B cell (primary cell): ENCODE measurements around the gene SYN1. TPM values are rescaled to one million over a fixed set of nuclear protein-coding genes. Genes with fewer than 3 reads are reported as not detected.

Source experiments
- ATAC-seq: fragments of 200-7000 bp; cut with Tn5 transposase; one replicate; pipeline ENCODE4 v1.10.0; 2021; ENCODE audit warnings: low read depth, mild to moderate bottlenecking, moderate number of reproducible peaks, moderate library complexity
- CTCF ChIA-PET: fragments of 350-600 bp; sonication (Branson Sonifier 250); formaldehyde crosslinking; loops from one replicate; lab custom pipeline; 2021; ENCODE audit warnings: antibody characterized with exemption, inconsistent platforms; lab: Charles Lee
- POLR2A ChIA-PET: fragments of 350-600 bp; sonication (Branson Sonifier 250); formaldehyde crosslinking; loops from one replicate; lab custom pipeline; 2021; ENCODE audit warnings: antibody characterized with exemption; lab: Charles Lee
- DNase-seq: peaks from one replicate; pipeline ENCODE4 v3.0.0; 2013
- H2AFZ ChIP-seq: 2 replicates; pipeline ENCODE4 v1.6.1; 2012; ENCODE audit warnings: mild to moderate bottlenecking, low read depth, low read length; ENCODE audit not compliant: insufficient read depth, poor library complexity, severe bottlenecking
- H3K27ac ChIP-seq, 2 donors: 1 replicate in 1 of 2; 2 replicates in 1 of 2; pipeline ENCODE4 v1.5.1; 2012 to 2013; ENCODE audit warnings: low read length in 2 of 2, mild to moderate bottlenecking in 2 of 2, moderate library complexity in 1 of 2
- H3K27me3 ChIP-seq, 4 experiments: fragments of 200-600 bp in 1 of 4; sonication (generic) in 1 of 4; replicated peaks in 1 of 4; 1 replicate in 2 of 4; 2 replicates in 2 of 4; pipeline versions ENCODE4 v1.6.1 to v1.7.0; 2013 to 2016; ENCODE audit warnings: low read length in 3 of 4, mild to moderate bottlenecking in 2 of 4, mixed read lengths in 1 of 4, moderate library complexity in 1 of 4; ENCODE audit not compliant: insufficient read depth in 4 of 4, control insufficient read depth in 3 of 4; ENCODE audit errors: control extremely low read depth in 1 of 4
- H3K36me3 ChIP-seq, 2 experiments: replicated peaks in 1 of 2; 1 replicate in 1 of 2; 2 replicates in 1 of 2; pipeline versions ENCODE4 v1.6.1 to v1.7.1; 2013; ENCODE audit warnings: low read length in 1 of 2; ENCODE audit not compliant: insufficient read depth in 2 of 2, control insufficient read depth in 1 of 2; ENCODE audit errors: control extremely low read depth in 1 of 2, extremely low read depth in 1 of 2
- H3K4me1 ChIP-seq, 2 donors: fragments of 200-600 bp in 1 of 2; sonication (generic) in 1 of 2; 1 replicate in 1 of 2; 2 replicates in 1 of 2; pipeline versions ENCODE4 v1.5.1 to v1.6.1; 2013 to 2017; ENCODE audit warnings: low read length in 2 of 2; ENCODE audit not compliant: control insufficient read depth in 2 of 2, insufficient read depth in 2 of 2
- H3K4me2 ChIP-seq: replicated peaks from 2 replicates; pipeline ENCODE3; 2012; ENCODE audit warnings: mild to moderate bottlenecking, low read depth, low read length; ENCODE audit not compliant: poor library complexity, severe bottlenecking
- H3K4me3 ChIP-seq, 5 experiments: fragments of 200-600 bp in 1 of 5; sonication (generic) in 1 of 5; 1 replicate in 3 of 5; 2 replicates in 2 of 5; pipeline versions ENCODE4 v1.5.1 to v1.7.0; 2011 to 2016; ENCODE audit warnings: low read length in 4 of 5, mild to moderate bottlenecking in 4 of 5, low read depth in 2 of 5, control low read depth in 1 of 5, moderate library complexity in 1 of 5; ENCODE audit not compliant: insufficient read depth in 1 of 5; ENCODE audit errors: control extremely low read depth in 1 of 5, extremely low read depth in 1 of 5
- H3K79me2 ChIP-seq: fragments of 200-600 bp; sonication (generic); one replicate; pipeline ENCODE4 v1.6.0; 2016; ENCODE audit warnings: low read length; ENCODE audit not compliant: control insufficient read depth, insufficient read depth
- H3K9ac ChIP-seq: fragments of 200-600 bp; sonication (generic); 2 replicates; pipeline ENCODE4 v1.6.1; 2017; ENCODE audit warnings: mild to moderate bottlenecking, low read length, moderate library complexity
- H3K9me3 ChIP-seq, 3 donors: one replicate each; pipeline versions ENCODE4 v1.6.1 to v1.7.1; 2013; ENCODE audit warnings: low read length in 2 of 3; ENCODE audit not compliant: control insufficient read depth in 2 of 3, insufficient read depth in 1 of 3; ENCODE audit errors: control extremely low read depth in 1 of 3
- H4K20me1 ChIP-seq: 2 replicates; pipeline ENCODE4 v1.6.0; 2012; ENCODE audit warnings: mild to moderate bottlenecking, low read length; ENCODE audit not compliant: insufficient read depth, control insufficient read depth, poor library complexity, severe bottlenecking
- H3K27ac Mint-ChIP-seq: one replicate; pipeline ENCODE4 v1.8.0; 2021; ENCODE audit warnings: mixed read lengths
- H3K27me3 Mint-ChIP-seq: one replicate; pipeline ENCODE4 v1.8.0; 2021; ENCODE audit warnings: mixed read lengths
- H3K4me1 Mint-ChIP-seq: one replicate; pipeline ENCODE4 v1.8.0; 2021; ENCODE audit warnings: mixed read lengths
- H3K4me3 Mint-ChIP-seq: one replicate; pipeline ENCODE4 v1.8.0; 2021; ENCODE audit warnings: mixed read lengths
- H3K9me3 Mint-ChIP-seq: one replicate; pipeline ENCODE4 v1.8.0; 2022; ENCODE audit warnings: mixed read lengths; ENCODE audit not compliant: insufficient read depth
- CTCF ChIP-seq: fragments of 200-600 bp; IDR thresholded peaks from one replicate; pipeline ENCODE4 v1.8.0; 2022; ENCODE audit warnings: antibody characterized with exemption, mild to moderate bottlenecking
- EZH2 ChIP-seq: IDR thresholded peaks from 2 replicates; pipeline ENCODE4 v1.6.1; 2012; ENCODE audit warnings: borderline replicate concordance, low read depth, mild to moderate bottlenecking, moderate library complexity, low read length; ENCODE audit not compliant: insufficient read depth, poor library complexity, severe bottlenecking
- WGBS: methylation state at CpG from one replicate; pipeline ENCODE4 v1.1.5; 2013; ENCODE audit warnings: missing lambda C conversion rate; ENCODE audit not compliant: insufficient coverage; 5-methylcytosine and 5-hydroxymethylcytosine counted together
- intact Hi-C: fragments of 100-400 bp; cut with micrococcal nuclease; formaldehyde crosslinking; loops from one replicate; pipeline ENCODE4 v1.10.0; 2022
- polyA plus RNA-seq: library from polyadenylated mRNA; depleted of rRNA; stranded (reverse); fragments of >200 nt; gene quantifications from 2 replicates; pipeline ENCODE4 v1.2.3, GENCODE V29; 2012
- total RNA-seq, 2 donors: library from RNA; stranded (reverse); fragments of 120-200 nt in 1 of 2; gene quantifications; 1 replicate in 1 of 2; 2 replicates in 1 of 2; pipeline versions ENCODE4 v1.2.3 to v1.2.4, GENCODE V29; 2013 to 2022

SYN1 gene
- total and polyA plus RNA-seq, 2 donors (not counting 1 experiment from before 2014, with no cell fraction given), result not detected

DNA sequence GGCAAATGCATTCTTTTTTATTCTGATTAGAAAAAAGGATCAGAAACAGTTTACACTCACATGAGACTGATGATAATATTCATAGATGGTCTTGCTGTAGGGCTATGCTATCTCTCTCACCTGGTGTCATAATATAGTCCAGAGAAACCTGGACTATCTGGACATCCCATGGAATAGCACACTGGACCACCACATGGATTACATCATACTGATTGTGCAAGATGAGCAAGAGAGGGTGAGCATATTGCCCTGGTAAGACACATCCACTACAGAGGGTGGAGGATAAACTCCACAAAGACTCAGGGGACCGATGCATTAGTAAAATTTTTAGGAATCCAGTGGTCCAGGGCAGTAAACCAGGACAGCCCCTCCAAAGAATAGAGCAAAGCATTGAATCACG lies 8.2 kb downstream of the SYN1 start:
- Mint-ChIP-seq H3K4me3 (no peak overlapping the region), H3K27me3 (peaks cover 8% of the 10 kb centered on the region), H3K27ac (no peak overlapping the region), H3K4me1 (no peaks in the 10 kb centered on the region), H3K9me3 (no peaks in the 10 kb centered on the region)
- POLR2A ChIA-PET, result no interaction called here
- Histone ChIP-seq H3K4me3 (no peak overlapping the region), H4K20me1 (no peaks in the 10 kb centered on the region), H2AFZ (no peak overlapping the region), H3K79me2 (no peaks in the 10 kb centered on the region), H3K9me3 (no peaks in the 10 kb centered on the region), H3K36me3 (no peaks in the 10 kb centered on the region), H3K4me1 (no peaks in the 10 kb centered on the region), H3K9ac (no peak overlapping the region), H3K27me3 (no peaks in the 10 kb centered on the region), H3K4me2 (no peak overlapping the region), H3K27ac (no peak overlapping the region)
- ATAC-seq (no peak), DNase-seq (no peak)
- TF ChIP-seq CTCF, result no peak
- no peak for TF ChIP-seq EZH2
- CTCF ChIA-PET, result no interaction called here
- whole genome bisulfite sequencing, result no CpG with 5 or more reads among the region's 2 CpGs
- intact Hi-C loops, result no loop called here

- Histone ChIP-seq H3K4me1 (no peaks in the 10 kb centered on the region), H3K27me3 (no peaks in the 10 kb centered on the region), H3K4me3 (no peak overlapping the region), H4K20me1 (no peaks in the 10 kb centered on the region), H3K79me2 (no peaks in the 10 kb centered on the region), H3K36me3 (no peaks in the 10 kb centered on the region), H3K9ac (no peak overlapping the region), H3K4me2 (no peak overlapping the region), H2AFZ (no peak overlapping the region), H3K9me3 (no peaks in the 10 kb centered on the region), H3K27ac (no peak overlapping the region)
- intact Hi-C loops, result no loop called here
- no peak overlapping the region for H3K27ac Mint-ChIP-seq
- TF ChIP-seq CTCF (no peak), EZH2 (no peak)
- no peak for DNase-seq
- peaks cover 3% of the 10 kb centered on the region for H3K27me3 Mint-ChIP-seq
- ChIA-PET CTCF (no interaction called here), POLR2A (no interaction called here)
- H3K4me3 Mint-ChIP-seq, result no peak overlapping the region
- no peaks in the 10 kb centered on the region for H3K4me1 Mint-ChIP-seq
- no peak for ATAC-seq
- 94% methylated on average over 3 of the region's 4 CpGs for WGBS
- H3K9me3 Mint-ChIP-seq, result no peaks in the 10 kb centered on the region
Observed at GRCh38 chrX:47610511-47610910, 9.1 kb downstream of the SYN1 start.
